Hippocampal formation (tissue), 2 donors: ENCODE measurements around the gene TAPBP.
"Not testable (repeated sequence)": the region's sequence is repeated elsewhere in the genome, so short reads cannot be mapped to it uniquely, and the experiment has no call there.

ENCODE experiments used
- DNase-seq, 2 donors: peaks; one replicate each; lab custom pipeline; 2025; lab: John Stamatoyannopoulos, UW

TAPBP gene

DNA sequence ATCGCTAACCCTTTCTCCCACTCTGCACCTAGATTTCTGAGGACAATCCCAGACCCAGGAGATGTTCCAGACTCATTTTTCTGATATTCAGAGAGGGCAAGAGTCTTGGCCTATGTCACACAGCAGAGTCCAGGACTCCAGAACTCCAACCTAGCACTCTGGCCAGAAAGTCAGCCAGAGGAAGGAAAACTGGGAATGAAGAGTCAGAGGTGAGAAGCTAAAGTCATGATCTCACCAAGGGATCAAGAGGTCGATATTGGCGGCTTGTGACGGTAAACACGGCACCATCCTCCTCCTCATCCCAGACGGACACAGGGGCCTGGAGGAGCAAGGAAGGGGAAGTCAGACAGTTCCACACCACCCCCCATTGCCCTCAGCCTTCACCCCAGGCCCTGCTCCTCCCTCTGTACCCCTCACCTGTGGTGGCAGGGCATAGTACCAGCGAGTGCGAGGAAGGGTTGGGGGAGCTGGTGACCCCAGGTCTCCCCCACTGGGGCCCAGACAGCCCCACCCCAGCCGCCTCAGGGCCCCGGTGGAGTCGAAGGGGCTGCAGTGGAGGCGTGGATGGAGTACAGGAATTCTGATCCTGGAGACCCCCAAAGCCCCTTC, 17.0 kb downstream of the TAPBP start:
- DNase-seq, result no peak

DNA sequence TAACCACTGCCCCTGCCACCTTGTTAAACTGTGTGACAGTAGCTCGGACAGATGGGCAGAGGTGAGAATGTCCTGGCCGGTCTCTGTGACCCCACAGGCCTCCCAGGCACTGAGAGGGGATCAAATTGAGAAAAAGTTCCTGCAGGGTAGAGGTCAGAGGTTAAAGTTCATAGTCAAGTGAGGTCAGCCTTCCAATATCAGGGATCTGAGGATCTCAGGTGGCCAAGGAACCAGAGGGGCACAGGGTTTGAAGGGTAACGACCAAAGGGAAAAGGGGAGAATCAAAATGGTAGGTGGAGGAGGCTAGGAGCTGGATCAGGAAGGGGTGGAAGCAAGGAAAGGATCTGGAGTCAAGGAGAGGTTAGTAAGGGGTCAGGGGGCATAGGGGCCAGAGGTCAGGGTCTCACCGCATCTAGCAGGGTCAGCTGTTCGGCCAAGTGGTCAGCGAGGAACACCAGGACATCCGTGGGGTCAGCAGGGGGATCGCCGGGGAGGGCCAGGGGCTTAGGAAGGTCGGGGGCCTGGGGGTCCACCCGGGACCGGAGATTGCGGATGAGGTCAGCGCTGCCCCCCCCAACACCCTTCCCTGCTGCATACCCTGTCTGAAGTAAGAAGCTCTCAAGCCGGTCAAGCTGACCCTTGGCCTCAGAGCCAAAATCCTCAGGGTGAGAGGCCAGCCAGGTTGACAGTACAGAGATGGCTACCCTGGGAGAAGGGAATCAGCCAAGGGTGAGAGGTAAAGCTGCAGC, 18.1 kb downstream of the TAPBP start:
- no peak for DNase-seq

- DNase-seq, result no peak
These were observed 19.6 kb downstream of the TAPBP start for GRCh38 chr6:33294086-33294823.

GRCh38 chr6:33292996-33293682, 20.7 kb downstream of the TAPBP start:
- no peak for DNase-seq

GRCh38 chr6:33290459-33290858, 23.4 kb downstream of the TAPBP start:
- no peak for DNase-seq

DNA sequence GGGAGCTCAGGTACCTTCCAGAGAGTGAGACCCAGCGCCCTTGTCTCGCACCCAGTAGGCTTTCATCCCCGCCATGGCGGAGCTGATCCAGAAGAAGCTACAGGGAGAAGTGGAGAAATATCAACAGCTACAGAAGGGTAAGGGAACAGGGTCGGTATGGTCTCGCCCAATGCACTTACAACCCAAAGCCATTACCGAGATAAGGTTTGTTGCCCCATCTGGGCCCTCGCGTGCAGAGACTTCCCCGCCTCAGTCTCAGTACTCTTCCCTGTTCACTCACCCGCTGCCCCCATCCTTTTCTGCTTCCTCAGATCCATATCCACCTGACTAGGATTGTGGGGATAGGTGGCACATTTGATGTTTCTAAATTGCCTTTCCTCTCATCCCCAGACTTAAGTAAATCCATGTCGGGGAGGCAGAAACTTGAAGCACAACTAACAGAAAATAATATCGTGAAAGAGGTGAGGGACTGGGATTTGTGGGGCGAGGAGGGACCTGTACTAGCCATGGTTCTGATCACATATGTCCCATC, 24.0 kb downstream of the TAPBP start:
- DNase-seq, result no peak

DNA sequence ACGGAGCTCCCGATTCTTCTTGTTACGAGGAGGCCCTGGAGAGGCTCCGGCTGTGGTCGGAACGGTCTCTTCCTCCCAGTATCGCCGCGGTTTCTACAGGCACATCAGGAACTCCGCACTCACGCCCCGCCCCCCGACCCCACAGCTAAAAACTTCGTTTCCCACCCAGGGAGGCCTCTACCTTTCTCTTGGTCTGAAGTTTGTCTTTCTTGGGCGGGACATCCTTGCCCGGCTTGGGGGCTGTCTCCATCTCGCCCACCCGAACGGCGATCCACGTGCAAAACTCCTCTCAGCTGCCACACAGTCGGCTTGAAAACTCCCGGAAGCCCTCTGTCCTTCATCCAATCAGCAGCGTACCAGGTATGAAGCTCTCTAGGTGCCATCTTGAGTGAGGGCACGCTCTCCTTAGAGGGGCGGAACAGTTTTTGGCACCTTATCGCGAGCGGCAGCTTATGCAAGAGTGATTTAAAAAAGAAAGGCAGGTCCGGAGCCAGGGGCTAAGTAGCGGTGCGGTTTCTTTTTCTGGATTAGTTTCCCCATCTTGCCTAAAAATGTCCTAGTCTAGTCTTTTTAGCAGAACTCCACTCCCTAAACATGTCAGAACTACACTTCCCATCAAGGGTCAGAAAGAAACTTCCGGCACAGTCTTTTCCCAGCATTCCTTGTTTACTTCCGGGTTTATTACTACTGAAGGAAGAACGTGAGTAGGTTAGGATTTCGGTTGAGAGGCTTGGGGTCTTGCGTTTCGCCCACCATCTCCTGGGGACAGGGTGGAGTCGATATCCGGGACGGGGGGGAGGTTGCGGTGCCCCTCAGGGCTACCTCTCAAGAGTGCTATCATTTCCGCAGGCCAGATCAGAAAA, 24.7 kb downstream of the TAPBP start, which contains the start of the genes PFDN6 and WDR46:
Gene PFDN6, plus strand, starts transcription at position 681 of the 863 bp plus-strand sequence. CDS start 256 bp downstream, outside the sequence.
Gene WDR46, minus strand, starts transcription at position 319 of the 863 bp plus-strand sequence. Its CDS starts 69 bp downstream, at position 250.
- DNase-seq, result peak; percentile 91 to 98

- no peak for DNase-seq
These were observed 25.5 kb downstream of the TAPBP start for GRCh38 chr6:33288141-33288920.

- DNase-seq, result no peak
These were observed 26.6 kb downstream of the TAPBP start for GRCh38 chr6:33286946-33287914.

- DNase-seq, result not testable (repeated sequence)
These were observed 28.7 kb downstream of the TAPBP start for GRCh38 chr6:33285214-33285613.

- no peak for DNase-seq
These were observed 33.3 kb downstream of the TAPBP start for GRCh38 chr6:33280539-33280938.

GRCh38 chr6:33279971-33280511, 33.8 kb downstream of the TAPBP start:
- no peak for DNase-seq

GRCh38 chr6:33279257-33279695, 34.6 kb downstream of the TAPBP start:
- no peak for DNase-seq

DNA sequence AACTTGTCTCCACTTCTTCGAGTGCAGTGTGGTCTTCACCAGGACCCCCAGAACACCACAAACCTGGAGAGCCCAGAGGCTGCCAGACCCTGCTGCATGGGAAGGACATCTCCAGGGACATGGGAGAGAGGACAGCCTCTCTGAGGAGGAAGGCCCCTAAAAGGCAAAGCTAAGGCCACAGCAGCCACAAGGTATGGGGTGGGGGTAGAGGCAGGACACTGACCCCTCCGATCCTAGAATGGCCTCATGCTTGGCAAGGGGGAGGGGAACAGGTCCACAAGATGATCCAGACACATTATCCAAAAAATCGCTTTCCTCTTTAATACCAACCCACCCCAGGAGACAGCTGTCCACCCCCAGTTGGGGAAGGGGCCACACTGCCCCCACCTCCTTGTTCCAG, 35.1 kb downstream of the TAPBP start:
- no peak for DNase-seq

GRCh38 chr6:33278392-33278741, 35.5 kb downstream of the TAPBP start:
- DNase-seq, result no peak

DNA sequence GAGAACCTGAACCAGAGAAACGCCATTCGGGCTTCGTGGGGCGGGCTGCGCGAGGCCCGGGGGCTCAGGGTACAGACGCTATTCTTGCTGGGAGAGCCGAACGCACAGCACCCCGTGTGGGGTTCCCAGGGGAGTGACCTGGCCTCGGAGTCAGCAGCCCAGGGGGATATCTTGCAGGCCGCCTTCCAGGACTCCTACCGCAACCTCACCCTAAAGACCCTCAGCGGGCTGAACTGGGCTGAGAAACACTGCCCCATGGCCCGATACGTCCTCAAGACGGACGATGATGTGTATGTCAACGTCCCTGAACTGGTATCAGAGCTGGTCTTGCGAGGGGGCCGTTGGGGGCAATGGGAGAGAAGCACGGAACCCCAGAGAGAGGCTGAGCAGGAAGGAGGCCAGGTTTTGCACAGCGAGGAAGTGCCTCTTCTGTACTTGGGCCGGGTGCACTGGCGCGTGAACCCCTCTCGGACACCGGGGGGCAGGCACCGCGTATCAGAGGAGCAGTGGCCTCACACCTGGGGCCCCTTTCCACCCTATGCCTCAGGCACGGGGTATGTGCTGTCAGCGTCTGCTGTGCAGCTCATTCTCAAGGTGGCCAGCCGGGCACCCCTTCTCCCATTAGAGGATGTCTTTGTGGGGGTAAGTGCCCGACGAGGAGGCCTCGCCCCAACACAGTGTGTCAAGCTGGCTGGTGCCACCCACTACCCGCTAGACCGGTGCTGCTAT, 36.1 kb downstream of the TAPBP start:
- DNase-seq, result no peak

DNA sequence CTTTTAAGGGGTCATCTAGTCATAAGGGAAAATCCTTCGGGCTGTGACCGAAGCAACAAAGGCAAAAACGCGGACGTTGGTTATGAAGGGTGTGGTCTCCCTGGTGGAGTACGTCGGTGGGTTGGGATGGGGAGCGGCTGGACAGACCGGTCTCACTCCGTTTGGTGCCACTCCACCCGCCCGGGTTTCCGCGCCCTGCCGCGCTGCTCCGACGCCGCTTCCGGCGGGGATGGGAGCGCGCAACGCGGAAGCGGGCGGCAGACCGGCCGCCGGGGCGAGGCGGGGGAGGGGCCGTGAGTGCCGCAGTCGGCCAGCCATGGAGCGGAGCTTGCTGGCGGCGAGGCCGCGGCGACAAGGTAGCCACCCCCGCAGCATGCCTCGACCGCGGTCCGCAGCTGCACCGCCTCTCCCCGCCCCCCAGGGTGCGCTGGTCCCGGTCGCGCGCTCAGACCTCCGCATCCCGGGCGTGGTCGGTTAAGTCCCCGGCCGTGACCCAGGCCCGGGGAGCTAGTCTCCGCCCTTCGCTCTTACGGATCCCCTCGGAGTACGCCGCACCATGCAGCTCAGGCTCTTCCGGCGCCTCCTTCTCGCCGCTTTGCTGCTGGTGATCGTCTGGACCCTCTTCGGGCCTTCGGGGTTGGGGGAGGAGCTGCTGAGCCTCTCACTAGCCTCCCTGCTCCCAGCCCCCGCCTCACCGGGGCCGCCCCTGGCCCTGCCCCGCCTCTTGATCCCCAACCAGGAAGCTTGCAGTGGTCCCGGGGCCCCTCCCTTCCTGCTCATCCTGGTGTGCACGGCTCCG, 36.8 kb downstream of the TAPBP start, which contains the start of gene B3GALT4:
Gene B3GALT4, plus strand, starts transcription at position 260 of the 799 bp plus-strand sequence. Its CDS starts 297 bp downstream, at position 557.
- peak; percentile 6 to 58 for DNase-seq
